Prostate gland (tissue), 2 donors: ENCODE measurements around the gene PRIMPOL. TPM values are rescaled to one million over a fixed set of nuclear protein-coding genes. Genes with fewer than 3 reads are reported as not detected.
"Not testable (repeated sequence)": the region's sequence is repeated elsewhere in the genome, so short reads cannot be mapped to it uniquely, and the experiment has no call there.

ENCODE experiments used
- DNase-seq: peaks from one replicate; pipeline ENCODE4 v3.0.0-alpha.2; 2019; ENCODE audit warnings: low spot score
- H3K27ac ChIP-seq, 2 donors: fragments of 200-600 bp; sonication (generic); 2 replicates each; pipeline ENCODE4 v1.5.1; 2017 to 2019
- H3K27me3 ChIP-seq: fragments of 200-600 bp; sonication (generic); replicated peaks from 2 replicates; pipeline ENCODE4 v1.5.1; 2019; ENCODE audit not compliant: insufficient read depth
- H3K36me3 ChIP-seq, 2 donors: fragments of 200-600 bp; sonication (generic); 1 replicate in 1 of 2; 2 replicates in 1 of 2; pipeline versions ENCODE4 v1.5.1 to v1.8.1; 2017 to 2019
- H3K4me1 ChIP-seq: fragments of 200-600 bp; sonication (generic); replicated peaks from 2 replicates; pipeline ENCODE4 v1.5.1; 2019
- H3K4me3 ChIP-seq, 2 donors: fragments of 200-600 bp; sonication (generic); 2 replicates each; pipeline ENCODE4 v1.5.1; 2017 to 2019
- H3K9me3 ChIP-seq: fragments of 200-600 bp; sonication (generic); 2 replicates; pipeline ENCODE4 v1.5.1; 2017
- CTCF ChIP-seq, 4 experiments: fragments of 200-600 bp in 2 of 4; fragments of 450-650 bp in 2 of 4; sonication (generic) in 2 of 4; IDR thresholded peaks; 1 replicate in 3 of 4; 2 replicates in 1 of 4; pipeline ENCODE4 v1.5.1; 2016 to 2019; ENCODE audit warnings: antibody characterized with exemption in 4 of 4, mild to moderate bottlenecking in 2 of 4, moderate library complexity in 2 of 4
- POLR2A ChIP-seq: fragments of 450-650 bp; IDR thresholded peaks from one replicate; pipeline ENCODE4 v1.6.1; 2016; ENCODE audit warnings: antibody characterized with exemption, mild to moderate bottlenecking
- POLR2AphosphoS5 ChIP-seq: sonication (generic); formaldehyde crosslinking; IDR thresholded peaks from one replicate; pipeline ENCODE4 v1.6.1; 2017; ENCODE audit warnings: antibody characterized with exemption
- WGBS: methylation state at CpG from one replicate; pipeline ENCODE4 v1.1.5; 2018; 5-methylcytosine and 5-hydroxymethylcytosine counted together
- intact Hi-C: fragments of 100-400 bp; cut with DNase I; formaldehyde crosslinking; loops from one replicate; pipeline ENCODE4 v1.14.2; 2022
- total RNA-seq, 2 donors: library from RNA; depleted of rRNA; stranded (reverse); fragments of >200 nt; gene quantifications; one replicate each; pipeline ENCODE4 v1.1.0, GENCODE V29; 2016

Gene PRIMPOL
- total RNA-seq, 2 donors from 2014 or later = 14.3 to 28.6 TPM

DNA sequence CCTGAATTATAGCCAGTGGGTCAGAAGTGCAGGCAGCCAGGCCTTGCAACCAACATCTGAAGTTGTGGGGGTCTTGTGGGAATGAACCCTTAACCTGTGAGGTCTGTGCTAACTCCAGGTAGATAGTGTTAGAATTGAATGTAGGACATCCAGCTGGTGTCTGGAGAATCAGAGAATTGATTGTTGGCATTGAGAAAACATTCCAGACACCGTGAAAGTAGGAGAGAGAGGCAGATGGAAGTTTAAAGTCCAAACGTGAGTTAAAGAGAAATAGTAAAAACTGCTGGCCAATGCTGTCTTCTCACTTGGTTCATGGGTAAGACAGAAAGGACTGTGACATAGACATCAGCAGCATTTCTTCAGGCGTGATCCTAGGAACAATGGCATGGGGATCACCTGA, 28.0 kb upstream of the PRIMPOL start:
- no peaks in the 10 kb centered on the region for H3K27me3 ChIP-seq
- WGBS = 71% methylated on average over 3 of the region's 3 CpGs
- H3K4me1 ChIP-seq = no peaks in the 10 kb centered on the region
- TF ChIP-seq CTCF (IDR thresholded peaks at IDR 0.05) = no peak
- no peak for TF ChIP-seq POLR2AphosphoS5
- no peak for TF ChIP-seq POLR2A
- intact Hi-C loops = no loop called here
- no peak overlapping the region for H3K4me3 ChIP-seq
- H3K9me3 ChIP-seq = no peaks in the 10 kb centered on the region
- DNase-seq = no peak
- no peak overlapping the region for H3K27ac ChIP-seq
- H3K36me3 ChIP-seq = no peaks in the 10 kb centered on the region

DNA sequence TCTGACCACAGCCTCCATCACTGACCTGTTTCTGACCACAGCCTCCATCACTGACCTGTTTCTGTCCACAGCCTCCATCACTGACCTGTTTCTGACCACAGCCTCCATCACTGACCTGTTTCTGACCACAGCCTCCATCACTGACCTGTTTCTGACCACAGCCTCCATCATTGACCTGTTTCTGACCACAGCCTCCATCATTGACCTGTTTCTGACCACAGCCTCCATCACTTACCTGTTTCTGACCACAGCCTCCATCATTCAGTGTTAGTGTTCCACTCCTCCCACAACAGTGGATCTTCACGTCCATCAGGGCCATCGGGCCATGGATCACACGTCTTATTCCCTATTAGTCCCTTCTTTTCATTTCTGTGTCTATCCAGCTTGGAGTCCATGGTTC, 25.0 kb upstream of the PRIMPOL start:
- DNase-seq, H3K36me3 ChIP-seq, H3K4me1 ChIP-seq, H3K27ac ChIP-seq, intact Hi-C loops, H3K4me3 ChIP-seq, H3K9me3 ChIP-seq, H3K27me3 ChIP-seq: not testable (repeated sequence)
- WGBS = 99% methylated on average over 3 of the region's 3 CpGs

DNA sequence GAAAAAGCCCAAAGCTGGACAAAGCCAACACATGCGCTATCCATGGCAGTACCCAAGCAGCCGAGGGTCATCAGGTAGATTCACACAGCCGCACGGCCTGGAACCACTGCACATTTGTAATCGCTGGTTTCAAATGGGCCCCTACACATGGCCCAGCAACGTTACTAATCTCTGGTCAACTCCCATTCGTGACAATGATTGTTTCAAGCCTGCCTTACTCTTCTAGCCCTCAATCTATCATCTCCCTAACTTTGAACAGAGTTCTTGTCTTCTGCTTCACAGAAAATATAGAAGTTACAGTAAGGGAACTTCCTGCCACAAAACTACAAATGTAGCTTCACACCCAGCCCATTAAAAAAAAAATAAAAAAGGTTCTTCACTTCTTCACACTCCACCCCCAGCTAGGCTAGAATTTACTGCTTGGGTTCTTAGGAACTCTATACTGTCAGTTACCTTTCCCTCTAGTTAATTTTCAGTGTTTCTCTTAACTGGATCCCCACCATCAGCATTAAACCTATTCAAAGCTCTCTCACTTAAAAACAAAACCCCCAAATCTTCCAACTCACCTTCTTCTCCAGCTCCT, 24.5 kb upstream of the PRIMPOL start:
- H3K9me3 ChIP-seq = no peaks in the 10 kb centered on the region
- no peak for DNase-seq
- no peak overlapping the region for H3K4me3 ChIP-seq
- H3K36me3 ChIP-seq = no peaks in the 10 kb centered on the region
- 91% methylated on average over 7 of the region's 7 CpGs for WGBS
- intact Hi-C loops = no loop called here
- no peak overlapping the region for H3K27ac ChIP-seq
- no peaks in the 10 kb centered on the region for H3K27me3 ChIP-seq
- H3K4me1 ChIP-seq = no peaks in the 10 kb centered on the region
- TF ChIP-seq POLR2AphosphoS5 (no peak), POLR2A (no peak), CTCF (IDR thresholded peaks at IDR 0.05) (no peak)

DNA sequence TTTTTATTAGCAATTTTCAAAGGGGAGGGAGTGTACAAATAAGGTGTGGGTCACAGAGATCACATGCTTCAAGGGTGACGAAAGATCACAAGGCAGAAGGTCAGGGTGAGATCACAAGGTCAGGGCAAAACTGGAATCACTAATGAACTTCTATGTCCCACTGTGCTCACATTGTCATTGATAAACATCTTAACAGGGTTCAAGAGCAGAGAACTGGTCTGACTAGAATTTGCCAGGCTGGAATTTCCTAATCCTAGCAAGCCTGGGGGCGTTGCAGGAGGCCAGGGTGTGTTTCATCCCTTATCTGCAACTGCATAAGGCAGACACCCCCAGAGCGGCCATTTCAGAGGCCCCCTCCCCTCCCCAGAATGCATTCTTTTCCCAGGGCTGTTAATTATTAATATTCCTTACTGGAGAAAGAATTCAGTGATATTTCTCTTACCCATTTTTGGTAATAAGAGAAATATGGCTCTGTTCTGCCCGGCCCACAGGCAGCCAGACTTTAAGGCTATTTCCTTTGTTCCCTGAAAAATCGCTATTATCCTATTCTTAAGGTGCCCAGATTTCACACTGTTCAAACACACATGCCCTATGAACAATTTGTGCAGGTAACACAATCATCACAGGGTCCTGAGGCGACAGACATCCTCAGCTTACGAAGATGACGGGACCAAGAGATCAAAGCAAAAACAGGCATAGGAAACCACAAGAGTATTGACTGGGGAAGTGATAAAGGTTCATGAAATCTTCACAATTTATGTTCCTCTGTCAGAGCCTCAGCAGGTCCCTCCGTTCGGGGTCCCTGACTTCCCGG, 23.5 kb upstream of the PRIMPOL start:
- intact Hi-C loops, H3K4me3 ChIP-seq, H3K36me3 ChIP-seq, H3K9me3 ChIP-seq, H3K4me1 ChIP-seq, DNase-seq, H3K27me3 ChIP-seq, H3K27ac ChIP-seq: not testable (repeated sequence)
- 90% methylated on average over 11 of the region's 11 CpGs for WGBS

DNA sequence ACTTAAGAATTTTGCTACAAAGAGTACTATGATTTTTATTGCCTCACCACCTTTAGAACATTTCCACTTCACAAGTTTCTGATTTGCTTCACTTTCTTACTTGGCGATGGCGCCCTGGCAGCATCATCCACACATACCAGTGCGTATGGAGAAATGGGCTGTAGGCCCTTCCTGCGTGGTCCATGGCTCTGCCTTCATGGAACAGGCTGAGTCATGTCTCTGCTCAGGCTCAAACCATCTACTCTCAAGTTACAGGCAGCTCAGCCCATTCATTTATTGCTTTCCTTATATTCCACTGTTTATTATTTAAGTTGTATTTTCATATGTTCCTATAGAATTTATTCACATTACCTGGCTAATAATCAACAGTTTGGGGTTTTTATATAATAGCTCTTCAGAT, 21.4 kb upstream of the PRIMPOL start:
- H3K27ac ChIP-seq = no peak overlapping the region
- DNase-seq = no peak
- H3K4me1 ChIP-seq = no peaks in the 10 kb centered on the region
- no peaks in the 10 kb centered on the region for H3K36me3 ChIP-seq
- no peaks in the 10 kb centered on the region for H3K9me3 ChIP-seq
- intact Hi-C loops = no loop called here
- no peak overlapping the region for H3K4me3 ChIP-seq
- WGBS = 86% methylated on average over 4 of the region's 4 CpGs
- TF ChIP-seq POLR2AphosphoS5 (no peak), POLR2A (no peak), CTCF (IDR thresholded peaks at IDR 0.05) (no peak)
- H3K27me3 ChIP-seq = no peaks in the 10 kb centered on the region

DNA sequence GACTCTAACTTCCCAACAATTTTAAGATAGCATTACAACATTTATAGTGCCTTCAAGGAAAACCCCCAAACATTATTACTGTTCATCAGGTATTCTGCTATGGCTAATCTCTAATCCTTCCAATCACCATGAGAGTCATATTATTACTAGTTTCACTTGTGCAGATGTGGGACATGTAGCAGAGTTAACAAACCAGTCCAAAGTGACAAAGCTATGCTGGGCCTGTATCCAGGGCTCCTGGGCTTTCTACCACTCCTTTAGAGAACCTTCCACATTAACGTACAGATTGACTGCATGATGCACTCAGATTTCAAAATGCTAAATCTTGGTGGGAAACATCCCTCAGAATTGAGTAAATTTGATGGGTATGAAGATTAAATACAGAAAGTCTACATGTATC, 16.7 kb upstream of the PRIMPOL start:
- no peaks in the 10 kb centered on the region for H3K36me3 ChIP-seq

More for the DNA sequence above, 16.7 kb upstream of the PRIMPOL start:
- no peak for DNase-seq
- intact Hi-C loops = no loop called here
- WGBS = 74% methylated on average over 1 of the region's 1 CpG
- Histone ChIP-seq H3K27me3 (no peaks in the 10 kb centered on the region), H3K9me3 (no peaks in the 10 kb centered on the region), H3K4me3 (no peak overlapping the region), H3K4me1 (no peaks in the 10 kb centered on the region), H3K27ac (no peak overlapping the region)
- TF ChIP-seq CTCF (IDR thresholded peaks at IDR 0.05) (no peak), POLR2A (no peak), POLR2AphosphoS5 (no peak)
